Hematopoietic multipotent progenitor cell treated with erythropoietin and hydrocortisone succinate and interleukin-3 and kit ligand, for 6 days (in vitro differentiated cells): ENCODE data around the gene CDKL2.
"Not testable (repeated sequence)": the region's sequence is repeated elsewhere in the genome, so short reads cannot be mapped to it uniquely, and the experiment has no call there.

Experiments
- DNase-seq: peaks from one replicate; pipeline ENCODE4 v3.0.0-alpha.2; 2015

Gene CDKL2

GRCh38 chr4:75547647-75548387 lies 82.5 kb downstream of the CDKL2 start:
- peak; percentile 45 for DNase-seq

- no peak for DNase-seq
These were observed 84.8 kb downstream of the CDKL2 start for GRCh38 chr4:75545526-75545925.

DNA sequence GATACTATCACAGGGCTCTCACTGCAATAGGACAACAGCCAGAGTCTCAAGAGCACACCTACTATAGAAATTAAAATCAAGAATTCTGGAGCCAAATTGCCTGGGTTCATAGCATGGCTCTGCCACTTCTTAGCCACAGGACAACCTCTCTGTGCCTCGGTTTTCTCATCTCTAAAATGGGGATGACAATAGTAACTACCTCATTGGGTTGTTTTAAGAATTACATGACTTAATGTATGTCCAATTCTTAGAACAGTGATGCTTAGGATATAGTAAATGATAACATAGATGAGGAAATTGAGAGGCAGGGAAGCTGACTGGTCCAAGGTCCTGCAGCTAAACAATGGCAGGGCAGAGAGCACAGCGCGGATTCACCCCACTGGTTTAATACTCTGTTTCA lies 85.5 kb downstream of the CDKL2 start:
- no peak for DNase-seq

- DNase-seq: not testable (repeated sequence)
These were observed 86.1 kb downstream of the CDKL2 start for GRCh38 chr4:75544220-75544619.

- no peak for DNase-seq
These were observed 87.5 kb downstream of the CDKL2 start for GRCh38 chr4:75542824-75543223.

GRCh38 chr4:75537308-75537707 lies 93.0 kb downstream of the CDKL2 start:
- DNase-seq: not testable (repeated sequence)

- DNase-seq: not testable (repeated sequence)
These were observed 96.4 kb downstream of the CDKL2 start for GRCh38 chr4:75533926-75534325.

DNA sequence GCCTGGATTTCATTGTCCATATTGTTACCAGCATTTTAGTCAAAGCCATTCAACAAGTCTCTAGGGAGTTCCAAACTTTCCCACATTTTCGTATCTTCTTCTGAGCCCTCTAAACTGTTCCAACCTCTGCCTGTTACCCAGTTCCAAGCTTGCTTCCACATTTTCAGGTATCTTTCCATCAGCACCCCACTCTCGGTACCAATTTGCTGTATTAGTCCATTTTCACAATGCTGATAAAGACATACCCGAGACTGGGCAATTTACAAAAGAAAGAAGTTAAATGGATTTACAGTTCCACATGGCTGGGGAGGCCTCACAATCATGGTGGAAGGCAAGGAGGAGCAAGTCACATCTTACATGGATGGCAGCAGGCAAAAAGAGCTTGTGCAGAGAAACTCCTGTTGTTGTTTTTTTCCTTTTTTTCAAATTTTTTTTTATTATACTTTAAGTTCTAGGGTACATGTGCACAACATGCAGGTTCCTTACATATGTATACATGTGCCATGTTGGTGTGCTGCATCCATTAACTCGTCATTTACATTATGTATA lies 96.9 kb downstream of the CDKL2 start:
- DNase-seq: not testable (repeated sequence)

DNA sequence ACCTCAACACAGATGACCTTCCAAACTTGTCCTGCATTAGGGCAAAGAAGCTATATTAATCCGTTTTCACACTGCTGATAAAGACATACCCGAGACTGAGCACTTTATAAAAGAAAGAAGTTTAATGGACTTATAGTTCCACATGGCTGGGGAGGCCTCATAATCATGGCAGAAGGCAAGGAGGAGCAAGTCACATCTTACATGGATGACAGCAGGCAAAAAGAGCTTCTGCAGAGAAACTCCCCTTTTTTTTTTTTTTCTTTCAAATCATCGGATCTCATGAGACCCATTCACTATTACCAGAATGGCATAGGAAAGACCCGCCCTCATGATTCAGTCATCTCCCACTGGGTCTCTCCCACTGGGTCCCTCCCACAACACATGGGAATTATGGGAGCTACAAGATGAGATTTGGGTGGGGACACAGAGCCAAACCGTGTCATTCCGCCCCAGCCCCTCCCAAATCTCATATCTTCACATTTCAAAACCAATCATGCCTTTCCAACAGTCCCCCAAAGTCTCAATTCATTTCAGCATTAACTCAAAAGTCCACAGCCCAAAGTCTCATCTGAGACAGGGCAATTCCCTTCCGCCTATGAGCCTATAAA lies 98.7 kb downstream of the CDKL2 start:
- not testable (repeated sequence) for DNase-seq

GRCh38 chr4:75530556-75531322 lies 99.6 kb downstream of the CDKL2 start:
- DNase-seq: no peak
